Breast epithelium (tissue), 3 donors: ENCODE data around the gene SNAI3.

Experiments used
- CTCF ChIP-seq, 3 donors: fragments of 450-650 bp; IDR thresholded peaks; one replicate each; pipeline ENCODE4 v1.5.1; 2016 to 2017; ENCODE audit warnings: antibody characterized with exemption in 3 of 3, mild to moderate bottlenecking in 3 of 3, moderate library complexity in 3 of 3
- POLR2A ChIP-seq: fragments of 450-650 bp; IDR thresholded peaks from one replicate; pipeline ENCODE4 v1.6.1; 2016; ENCODE audit warnings: antibody characterized with exemption, mild to moderate bottlenecking, moderate library complexity
- POLR2AphosphoS5 ChIP-seq, 3 donors: sonication (generic); formaldehyde crosslinking; IDR thresholded peaks; one replicate each; pipeline ENCODE4 v1.6.1; 2017; ENCODE audit warnings: antibody characterized with exemption in 3 of 3

GRCh38 chr16:88687676-88688012 is 1.3 kb upstream of the SNAI3 start:
- no peak for TF ChIP-seq CTCF (IDR thresholded peaks at IDR 0.05)
- no peak for TF ChIP-seq POLR2A
- no peak for TF ChIP-seq POLR2AphosphoS5 (IDR thresholded peaks at IDR 0.05)
